ENCODE data around the gene FECH.

The FECH gene

DNA sequence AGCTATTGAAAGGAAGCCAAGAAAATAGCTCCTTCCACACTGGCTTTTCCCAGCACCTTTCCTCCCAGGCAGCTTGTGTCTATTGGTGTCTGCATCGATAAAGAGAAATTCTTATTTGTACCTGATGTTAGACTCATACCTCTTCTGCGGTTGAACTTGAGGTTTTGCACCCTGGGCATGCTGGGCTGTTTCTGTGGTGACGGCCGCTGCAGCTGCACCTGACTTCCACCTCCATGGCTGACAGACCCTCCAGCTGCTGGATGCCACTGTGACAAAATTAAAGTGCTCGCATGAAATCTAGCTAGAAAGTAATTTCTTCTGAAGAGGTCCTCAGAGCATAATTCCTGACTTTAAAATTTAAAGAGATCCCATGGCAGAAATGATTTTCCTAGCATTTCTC lies 6.6 kb downstream of the FECH start:
- DNase-seq: no peak

DNA sequence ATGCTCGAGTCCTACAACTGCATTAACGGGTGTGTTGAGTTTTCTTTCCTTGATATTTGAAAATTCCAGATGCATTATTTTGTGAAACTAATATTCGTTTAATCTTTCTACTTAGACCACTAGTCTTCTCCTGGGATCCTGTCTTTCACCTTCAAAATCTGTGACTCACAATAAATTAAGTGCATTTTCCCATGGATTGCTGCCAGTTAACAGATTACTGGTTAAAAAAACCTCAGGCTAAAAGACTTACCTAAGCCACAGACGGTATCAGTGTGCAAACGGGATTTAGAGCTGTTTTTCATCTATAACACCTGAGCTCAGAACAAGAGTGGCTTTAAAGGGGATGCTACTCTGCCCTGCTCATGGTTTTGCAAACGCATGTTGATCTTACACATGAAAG lies 10.2 kb downstream of the FECH start:
- no peak for DNase-seq

- DNase-seq: no peak
Measured at GRCh38 chr18:57575542-57575941, 11.0 kb downstream of the FECH start.

DNA sequence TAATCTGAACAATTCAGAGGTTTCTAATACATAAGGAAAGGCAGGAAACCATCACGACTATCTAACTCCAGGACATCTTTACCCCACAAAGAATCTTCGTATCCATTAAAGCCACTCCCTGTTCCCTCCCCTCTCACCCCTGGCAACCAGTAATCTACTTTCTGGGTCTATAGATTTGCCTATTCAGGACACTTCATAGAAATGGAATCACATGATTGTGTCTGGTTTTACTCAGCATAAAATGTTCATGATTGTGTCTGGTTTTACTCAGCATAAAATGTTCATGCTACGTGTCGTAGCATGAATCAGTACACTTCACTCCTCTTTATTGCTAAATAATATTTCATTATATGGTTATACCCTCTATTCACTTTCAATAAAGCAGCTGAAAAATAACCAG lies 11.6 kb downstream of the FECH start:
- DNase-seq: no peak

GRCh38 chr18:57570162-57570561 lies 16.3 kb downstream of the FECH start:
- DNase-seq: no peak

DNA sequence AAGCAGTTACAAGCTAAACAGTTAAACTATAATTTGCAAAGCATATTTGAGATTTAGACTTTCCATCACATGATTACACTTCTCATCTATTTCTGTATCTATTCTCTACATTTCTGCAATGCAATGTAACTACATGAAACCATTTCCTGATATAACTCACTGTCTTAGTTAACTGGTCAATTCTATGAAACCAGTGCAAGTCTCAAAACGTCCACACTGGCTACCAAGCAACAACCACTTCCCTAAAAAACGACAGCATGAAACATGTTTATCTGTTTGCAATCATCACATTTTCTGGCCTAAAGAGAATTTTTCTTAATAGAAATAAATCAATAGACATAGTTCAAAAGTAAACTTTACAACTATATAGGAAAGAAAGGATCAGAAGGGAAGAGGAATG lies 17.4 kb downstream of the FECH start:
- no peak for DNase-seq

DNA sequence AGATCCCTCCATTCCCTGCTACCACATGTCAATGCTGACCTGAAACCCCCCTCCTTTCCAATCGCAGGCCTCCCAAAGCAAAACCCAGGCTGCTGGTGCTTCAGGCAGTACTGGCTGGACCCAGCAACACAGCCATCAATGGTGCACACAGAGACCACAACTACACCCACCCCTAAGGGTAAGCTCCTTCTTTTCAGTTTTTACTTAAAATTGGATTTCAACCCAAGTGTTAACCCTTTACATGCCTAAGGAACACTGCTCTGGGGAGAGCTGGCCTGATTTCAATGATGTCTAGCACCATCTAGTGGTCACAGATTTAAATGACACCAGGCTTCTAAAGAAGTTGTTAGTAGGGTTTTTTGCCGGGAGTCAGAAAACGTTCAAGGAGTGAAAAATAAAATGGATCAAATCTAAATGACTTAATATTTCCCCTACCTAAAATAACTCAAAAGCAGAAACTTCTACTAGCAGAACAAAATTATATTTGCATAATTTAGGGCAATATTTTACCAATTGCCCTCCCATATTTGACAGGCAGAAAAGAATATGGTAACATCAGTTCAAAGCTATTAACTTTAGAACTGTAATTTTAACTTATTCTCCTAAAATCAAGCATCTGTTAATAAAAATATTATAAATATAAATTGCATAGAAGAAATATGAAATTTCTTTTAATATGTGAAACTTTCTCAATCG lies 24.6 kb downstream of the FECH start:
- DNase-seq: no peak

DNA sequence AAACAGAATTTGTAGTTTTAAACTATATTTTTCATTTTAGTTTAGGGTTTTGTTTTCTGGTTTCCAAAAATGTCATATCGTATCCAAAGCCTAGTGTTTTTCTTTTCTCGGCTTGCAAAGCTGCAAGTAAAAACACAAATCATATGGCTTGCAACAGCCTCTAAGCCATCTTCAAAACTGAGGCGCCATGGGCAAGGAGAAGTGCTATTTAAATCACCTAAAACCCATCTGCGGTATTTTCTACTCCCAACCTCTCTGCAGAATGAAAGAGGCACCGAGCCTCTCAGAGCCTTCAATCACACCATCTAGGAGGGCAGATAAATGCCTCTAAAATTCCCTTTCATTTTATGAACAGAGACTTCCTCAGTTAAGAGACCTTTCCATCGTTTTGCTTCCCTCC lies 25.2 kb downstream of the FECH start:
- no peak for DNase-seq

GRCh38 chr18:57559314-57559713 lies 27.2 kb downstream of the FECH start:
- DNase-seq: no peak

- DNase-seq: no peak
Measured at GRCh38 chr18:57555134-57555533, 31.4 kb downstream of the FECH start.

DNA sequence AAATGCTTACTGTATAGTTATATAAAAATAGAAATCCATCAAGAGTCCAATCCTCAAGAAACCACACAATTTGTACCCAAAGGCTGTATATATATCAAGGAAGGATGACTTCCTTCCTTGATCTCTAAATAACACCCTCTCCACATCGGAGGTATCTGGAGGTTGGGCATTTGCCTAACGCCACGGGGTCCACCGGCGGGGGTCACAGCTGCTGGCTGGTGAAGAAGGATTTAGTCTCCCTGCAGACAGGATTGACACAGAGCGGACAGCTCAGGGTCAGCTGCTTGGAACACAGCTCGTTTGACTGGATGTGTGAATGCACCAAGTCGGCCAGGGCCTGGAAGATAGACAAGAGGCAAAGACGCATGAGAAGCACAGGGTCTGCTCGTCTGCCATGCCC lies 36.0 kb downstream of the FECH start:
- DNase-seq: no peak

DNA sequence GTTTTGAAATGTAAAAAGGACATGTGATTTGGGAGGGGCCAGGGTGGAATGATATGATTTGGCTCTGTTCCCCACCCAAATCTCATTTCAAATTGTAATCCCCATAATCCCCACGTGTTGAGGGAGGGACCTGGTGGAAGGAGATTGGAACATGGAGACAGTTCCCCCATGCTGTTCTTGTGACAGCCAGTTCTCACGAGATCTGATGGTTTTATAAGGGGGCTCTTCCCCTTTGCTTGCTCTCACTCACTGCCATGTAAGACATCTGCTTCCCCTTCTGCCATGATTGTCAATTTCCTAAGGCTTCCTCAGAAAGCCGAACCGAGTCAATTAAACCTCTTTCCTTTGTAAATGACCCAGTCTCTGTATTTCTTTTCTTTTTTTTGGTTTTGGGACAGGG lies 39.2 kb downstream of the FECH start:
- DNase-seq: no peak

- DNase-seq: no peak
Measured at GRCh38 chr18:57544936-57545660, 41.4 kb downstream of the FECH start.

GRCh38 chr18:57543560-57543959 lies 42.9 kb downstream of the FECH start:
- DNase-seq: no peak

DNA sequence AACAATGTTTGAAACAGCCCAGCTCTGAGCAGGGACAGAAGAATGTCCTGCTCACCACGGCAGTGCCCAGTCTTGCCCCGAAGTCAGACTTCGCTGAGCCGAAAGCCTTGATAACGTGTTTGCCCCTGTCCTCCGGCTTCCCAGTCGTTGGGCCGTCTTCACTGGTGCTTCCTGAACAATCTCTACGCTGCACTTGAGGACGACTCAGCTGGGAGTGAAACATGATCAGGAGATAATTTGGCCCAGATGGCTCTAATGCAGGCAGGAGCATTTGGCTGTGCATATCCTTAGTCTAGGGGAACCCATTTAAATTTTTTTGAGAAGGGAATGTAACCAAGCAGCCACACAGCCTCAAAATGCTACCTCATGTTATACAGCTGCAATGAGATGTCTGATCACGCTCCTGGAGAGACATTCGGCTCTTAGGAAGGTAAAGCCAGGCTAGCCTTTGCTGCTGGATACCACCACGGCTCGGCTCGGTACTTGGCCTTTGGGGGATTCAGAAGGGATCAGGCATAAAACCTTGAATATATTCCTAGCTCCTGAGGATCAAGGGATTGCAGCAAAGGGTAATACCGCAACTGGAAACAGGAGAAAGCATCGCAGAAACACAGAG lies 43.6 kb downstream of the FECH start:
- no peak for DNase-seq

DNA sequence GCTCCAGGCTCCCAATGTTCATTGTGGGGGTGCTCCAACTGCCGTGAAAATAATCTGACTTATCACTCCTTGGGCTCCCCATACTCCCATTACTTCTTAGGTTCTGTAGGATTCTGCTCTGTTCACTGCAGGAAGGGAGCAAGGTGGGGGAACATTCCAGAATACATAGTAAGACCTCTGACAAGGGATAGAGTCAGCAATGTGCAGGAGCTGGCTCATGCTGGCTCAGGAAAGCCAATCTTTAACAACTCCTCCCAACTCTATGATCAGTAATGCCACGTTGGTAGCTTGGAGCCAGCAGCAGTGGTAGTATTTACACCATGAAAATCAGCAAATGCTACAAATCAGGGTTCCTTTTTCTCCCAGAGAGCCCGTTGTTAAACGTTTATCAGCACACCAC lies 44.4 kb downstream of the FECH start:
- no peak for DNase-seq

GRCh38 chr18:57539702-57540101 lies 46.8 kb downstream of the FECH start:
- DNase-seq: no peak

DNA sequence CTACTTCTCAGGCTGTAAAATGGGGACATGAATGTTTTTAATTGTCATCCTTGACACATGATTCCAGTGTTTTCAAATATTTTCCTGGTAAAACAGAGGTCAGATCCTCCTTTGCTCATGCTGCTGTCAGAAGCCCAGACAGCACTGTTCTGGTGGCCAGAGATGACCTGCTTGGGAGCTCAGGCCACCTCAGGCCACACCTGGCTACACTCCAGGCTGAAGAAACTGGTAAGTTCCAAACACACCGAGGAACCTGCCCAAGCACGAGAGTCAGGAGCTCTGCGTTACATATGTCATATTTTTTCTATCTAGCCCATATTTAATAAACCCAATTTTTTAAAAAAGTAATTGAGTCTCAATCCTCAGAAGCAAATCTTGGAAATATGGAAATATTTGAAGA lies 47.9 kb downstream of the FECH start:
- no peak for DNase-seq

GRCh38 chr18:57534511-57534909 lies 52.0 kb downstream of the FECH start:
- no peak for DNase-seq

- DNase-seq: no peak
Measured at GRCh38 chr18:57533868-57534510, 52.5 kb downstream of the FECH start.

- DNase-seq: no peak
Measured at GRCh38 chr18:57533006-57533867, 53.3 kb downstream of the FECH start.

DNA sequence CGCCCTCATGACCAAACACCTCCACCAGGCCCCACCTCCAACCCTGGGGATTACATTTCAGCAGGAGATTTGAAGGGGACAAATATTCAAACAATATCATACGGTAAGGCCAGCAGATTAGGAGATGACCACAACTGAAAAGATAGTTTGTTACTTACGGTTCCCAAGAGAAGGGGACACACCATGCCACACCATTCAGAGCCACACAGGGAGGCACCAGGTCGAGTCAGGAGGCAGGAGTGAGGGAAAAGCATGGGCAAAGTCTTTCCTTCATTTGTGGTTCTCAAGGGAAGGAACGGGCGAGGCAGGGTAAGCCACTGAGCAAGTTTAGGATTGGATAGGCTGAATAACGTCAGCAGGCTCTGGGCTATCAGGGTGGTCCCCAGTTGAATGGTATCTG lies 57.4 kb downstream of the FECH start:
- no peak for DNase-seq

Data from activated CD4-positive, alpha-beta T cell treated with anti-CD3 and anti-CD28 coated beads for 1 hour (primary cell).